ENCODE results near the gene VGLL1.

VGLL1 gene

DNA sequence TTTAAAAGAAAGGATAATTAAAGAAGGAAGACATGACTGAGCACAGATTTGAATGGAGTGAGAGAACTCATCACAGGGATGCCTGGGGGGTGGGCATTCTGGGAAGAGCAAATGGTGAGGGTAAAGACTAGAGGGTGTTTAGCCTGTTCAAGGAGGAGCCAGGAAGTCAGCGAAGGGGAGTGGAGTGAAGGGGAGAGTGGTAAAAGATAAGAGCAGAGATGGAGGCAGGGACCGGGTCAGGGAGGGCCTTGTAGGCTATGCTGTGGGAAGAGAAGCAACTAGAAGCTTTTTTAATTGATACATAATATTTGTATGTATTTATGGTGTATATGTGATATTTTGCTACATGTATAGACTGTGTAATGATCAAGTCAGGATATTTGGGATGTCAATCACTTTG is 2.2 kb upstream of the VGLL1 start:
- Histone ChIP-seq H3K9ac (ENCODE audit: low read depth, low read length) (no peak overlapping the region), H3K4me1 (ENCODE audit: insufficient read depth, low read length) (no peaks in the 10 kb centered on the region), H3K36me3 (ENCODE audit: insufficient read depth, low read length) (no peaks in the 10 kb centered on the region), H3K9me3 (ENCODE audit: control insufficient read depth, insufficient read depth, low read length) (no peaks in the 10 kb centered on the region)

DNA sequence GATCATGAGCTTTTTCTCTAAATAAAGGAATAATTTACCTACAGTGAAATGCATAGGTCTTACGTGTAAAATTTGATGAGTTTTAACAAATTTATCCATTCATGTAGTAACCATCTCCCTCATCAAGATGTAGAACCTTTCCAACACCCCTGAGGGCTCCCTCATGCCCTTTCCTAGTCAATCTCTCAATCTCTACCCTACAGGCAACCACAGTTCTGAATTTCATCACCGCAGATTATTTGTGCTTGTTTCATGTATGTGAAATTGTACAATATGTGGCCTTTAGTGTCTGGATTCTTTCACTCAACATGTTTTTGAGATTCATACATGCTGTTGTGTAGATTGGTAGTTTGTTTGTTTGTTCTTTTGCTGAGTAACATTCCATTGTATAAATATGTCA is 2.1 kb downstream of the VGLL1 start:
- Histone ChIP-seq H3K36me3 (ENCODE audit: insufficient read depth, low read length) (no peaks in the 10 kb centered on the region), H3K4me1 (ENCODE audit: insufficient read depth, low read length) (no peaks in the 10 kb centered on the region), H3K9me3 (ENCODE audit: control insufficient read depth, insufficient read depth, low read length) (no peaks in the 10 kb centered on the region), H3K9ac (ENCODE audit: low read depth, low read length) (no peak overlapping the region)

DNA sequence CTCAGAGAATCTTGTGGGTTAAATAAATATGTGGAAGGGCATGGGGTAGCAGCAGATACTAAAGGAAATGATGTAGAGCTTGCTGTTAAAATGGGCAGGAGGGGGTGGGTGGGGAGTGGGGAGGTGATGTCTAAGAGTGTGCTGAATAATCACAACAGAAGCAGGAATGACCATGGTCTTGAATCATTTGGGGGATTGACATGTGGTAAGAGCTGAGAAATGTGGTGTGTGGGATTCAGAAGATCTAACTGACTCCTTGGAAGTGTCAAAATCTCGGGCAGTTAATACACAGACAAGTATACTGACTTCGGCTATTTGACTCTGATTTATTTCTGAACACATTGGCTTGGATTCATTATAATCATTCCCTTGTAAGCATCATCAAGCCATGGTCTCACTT is 6.8 kb downstream of the VGLL1 start:
- no peaks in the 10 kb centered on the region for H3K4me1 ChIP-seq (ENCODE audit: insufficient read depth, low read length)
- no peaks in the 10 kb centered on the region for H3K9me3 ChIP-seq (ENCODE audit: control insufficient read depth, insufficient read depth, low read length)
- H3K36me3 ChIP-seq (ENCODE audit: insufficient read depth, low read length), result no peaks in the 10 kb centered on the region
- no peak overlapping the region for H3K9ac ChIP-seq (ENCODE audit: low read depth, low read length)

DNA sequence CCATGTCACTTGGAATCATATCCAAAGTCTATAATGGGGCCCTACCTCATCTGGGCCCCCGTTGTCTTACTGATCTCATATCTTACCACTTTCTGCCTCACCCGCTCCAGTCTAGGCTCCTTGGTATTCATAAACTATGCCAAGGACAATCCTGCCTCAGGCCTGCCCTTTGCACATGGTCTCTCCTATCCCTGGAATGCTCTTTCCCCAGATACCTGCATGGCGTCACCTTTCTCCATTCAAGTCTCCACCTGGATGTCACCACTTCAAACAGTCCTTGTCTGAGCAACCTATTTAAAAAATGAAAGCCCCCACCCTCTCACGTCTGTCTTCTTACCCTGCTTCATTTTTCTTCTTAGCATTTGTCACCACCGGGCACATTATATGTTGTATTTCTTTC is 8.2 kb downstream of the VGLL1 start:
- Histone ChIP-seq H3K4me1 (ENCODE audit: insufficient read depth, low read length) (no peaks in the 10 kb centered on the region), H3K9ac (ENCODE audit: low read depth, low read length) (no peak overlapping the region), H3K36me3 (ENCODE audit: insufficient read depth, low read length) (no peaks in the 10 kb centered on the region), H3K9me3 (ENCODE audit: control insufficient read depth, insufficient read depth, low read length) (no peaks in the 10 kb centered on the region)

DNA sequence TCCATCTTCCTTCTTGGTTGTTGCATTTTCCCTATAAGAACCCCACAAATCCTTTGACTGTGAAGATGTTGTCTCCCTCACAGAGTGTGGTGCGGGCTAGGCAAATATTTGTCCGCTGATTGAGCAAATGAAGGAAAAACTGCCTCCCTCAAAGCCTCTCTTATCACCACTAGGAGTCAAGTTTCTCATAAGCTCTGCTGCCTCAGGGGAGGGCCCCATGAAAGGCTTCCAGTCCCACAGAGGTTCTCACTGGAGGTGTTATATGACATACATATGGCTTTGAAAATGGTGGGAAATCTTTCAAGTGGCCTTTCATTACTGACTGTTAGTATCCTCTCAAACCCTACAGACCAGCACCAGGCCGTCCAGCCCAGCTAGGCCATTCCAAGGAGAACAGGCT is 9.3 kb downstream of the VGLL1 start:
- Histone ChIP-seq H3K4me1 (ENCODE audit: insufficient read depth, low read length) (no peaks in the 10 kb centered on the region), H3K9me3 (ENCODE audit: control insufficient read depth, insufficient read depth, low read length) (no peaks in the 10 kb centered on the region), H3K36me3 (ENCODE audit: insufficient read depth, low read length) (no peaks in the 10 kb centered on the region), H3K9ac (ENCODE audit: low read depth, low read length) (no peak overlapping the region)

DNA sequence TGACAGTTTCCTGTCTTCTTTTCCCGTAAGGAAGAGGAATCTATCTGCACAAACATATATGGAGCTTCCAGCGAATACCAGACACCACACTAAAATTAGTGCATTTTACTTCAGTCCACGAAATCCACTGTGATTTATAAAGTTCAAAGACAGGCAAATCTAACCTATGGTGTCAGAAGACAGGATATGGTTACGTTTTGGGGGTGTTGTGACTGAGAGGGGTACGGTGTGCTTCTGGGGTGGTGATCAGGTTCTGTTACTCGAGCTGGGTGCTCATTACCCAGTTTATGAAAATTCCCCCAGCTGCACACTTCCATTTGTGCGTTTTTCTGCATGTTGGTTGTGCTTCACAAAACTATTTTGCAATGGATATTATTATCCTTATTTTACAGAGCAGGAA is 10.3 kb downstream of the VGLL1 start:
- no peaks in the 10 kb centered on the region for H3K36me3 ChIP-seq (ENCODE audit: insufficient read depth, low read length)
- no peaks in the 10 kb centered on the region for H3K4me1 ChIP-seq (ENCODE audit: insufficient read depth, low read length)
- no peaks in the 10 kb centered on the region for H3K9me3 ChIP-seq (ENCODE audit: control insufficient read depth, insufficient read depth, low read length)
- H3K9ac ChIP-seq (ENCODE audit: low read depth, low read length), result no peak overlapping the region

DNA sequence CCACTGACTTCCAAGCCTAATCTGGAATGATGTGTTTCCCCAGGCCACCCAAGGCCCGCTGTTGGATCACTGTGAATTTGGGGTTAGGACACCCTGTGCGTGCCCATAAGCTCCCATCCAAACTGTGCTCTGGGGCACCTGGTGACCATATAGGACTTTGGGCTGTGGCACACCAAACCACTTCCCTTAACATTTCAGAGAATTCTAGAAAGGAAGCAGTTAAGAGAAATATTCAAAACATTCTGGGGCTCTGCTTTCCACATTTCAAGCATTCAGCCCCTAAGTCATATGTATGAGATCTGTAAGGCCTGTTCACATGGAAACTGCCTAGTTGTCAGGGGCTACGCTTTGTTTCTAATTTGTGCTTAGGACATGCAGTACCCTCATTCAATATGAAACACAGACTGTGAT is 14.4 kb downstream of the VGLL1 start:
- Histone ChIP-seq H3K9ac (ENCODE audit: low read depth, low read length) (no peak overlapping the region), H3K36me3 (ENCODE audit: insufficient read depth, low read length) (no peaks in the 10 kb centered on the region), H3K9me3 (ENCODE audit: control insufficient read depth, insufficient read depth, low read length) (no peaks in the 10 kb centered on the region), H3K4me1 (ENCODE audit: insufficient read depth, low read length) (no peaks in the 10 kb centered on the region)

DNA sequence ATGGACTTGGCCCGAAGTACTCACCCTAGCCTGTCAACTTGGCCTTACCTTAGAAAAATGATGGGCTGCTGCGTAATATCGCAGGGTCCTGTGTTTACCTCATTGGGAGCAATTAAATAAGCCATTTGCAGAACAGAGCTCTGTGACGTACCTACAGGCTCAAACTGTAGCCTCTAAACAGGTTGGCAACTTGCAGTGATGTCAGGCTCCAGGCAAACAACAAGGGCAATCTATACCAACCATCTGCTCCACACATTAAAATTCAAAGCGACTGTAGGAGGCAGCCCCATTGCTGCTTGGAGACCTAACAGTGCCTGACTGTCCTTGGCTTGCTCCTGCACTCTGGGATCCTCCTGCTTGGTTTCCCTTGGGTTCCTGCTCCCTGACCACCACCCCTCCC is 17.2 kb downstream of the VGLL1 start:
- Histone ChIP-seq H3K36me3 (ENCODE audit: insufficient read depth, low read length) (no peaks in the 10 kb centered on the region), H3K4me1 (ENCODE audit: insufficient read depth, low read length) (no peaks in the 10 kb centered on the region), H3K9me3 (ENCODE audit: control insufficient read depth, insufficient read depth, low read length) (no peaks in the 10 kb centered on the region), H3K9ac (ENCODE audit: low read depth, low read length) (no peak overlapping the region)

DNA sequence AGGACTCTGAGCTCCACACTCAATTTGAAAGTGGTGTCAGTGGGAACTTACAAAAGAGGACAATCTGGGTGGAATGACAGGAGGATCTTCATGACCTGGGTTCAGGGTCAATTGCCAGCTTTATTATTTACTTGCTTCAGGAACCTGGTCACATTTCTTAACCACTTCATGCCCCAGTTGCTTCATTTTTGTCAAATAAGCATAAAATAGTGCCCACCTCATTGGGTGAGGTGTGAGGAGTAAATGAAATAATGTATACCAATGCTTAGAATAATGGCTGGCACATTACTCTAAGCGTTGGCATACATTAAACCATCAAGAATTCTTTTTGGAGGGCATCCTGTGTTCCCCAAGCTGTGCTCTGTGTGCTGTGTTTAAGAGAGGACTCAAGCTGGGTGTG is 19.4 kb downstream of the VGLL1 start:
- H3K9ac ChIP-seq (ENCODE audit: low read depth, low read length), result no peak overlapping the region
- no peaks in the 10 kb centered on the region for H3K9me3 ChIP-seq (ENCODE audit: control insufficient read depth, insufficient read depth, low read length)
- H3K36me3 ChIP-seq (ENCODE audit: insufficient read depth, low read length), result no peaks in the 10 kb centered on the region
- H3K4me1 ChIP-seq (ENCODE audit: insufficient read depth, low read length), result no peaks in the 10 kb centered on the region

DNA sequence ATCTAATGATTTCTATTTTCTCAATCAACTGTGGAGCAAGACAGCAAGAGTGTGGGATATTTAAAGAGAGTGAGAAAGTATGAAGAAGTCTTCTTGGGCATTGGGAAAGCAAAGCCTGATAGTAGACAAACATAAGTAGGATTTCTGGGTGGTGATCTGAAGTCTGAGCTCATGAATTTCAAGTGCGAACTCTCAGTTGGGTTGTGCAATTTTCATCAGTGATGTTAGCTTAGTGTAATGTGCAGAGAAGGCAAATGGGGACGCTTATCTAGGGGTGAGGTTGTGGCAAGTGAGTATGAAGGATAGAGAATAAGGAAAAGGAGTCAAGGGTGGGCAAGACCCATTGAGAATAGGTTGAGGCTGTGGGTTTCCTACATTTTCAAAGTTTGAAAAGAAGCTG is 23.7 kb downstream of the VGLL1 start:
- Histone ChIP-seq H3K9me3 (ENCODE audit: control insufficient read depth, insufficient read depth, low read length) (no peaks in the 10 kb centered on the region), H3K9ac (ENCODE audit: low read depth, low read length) (no peak overlapping the region), H3K36me3 (ENCODE audit: insufficient read depth, low read length) (no peaks in the 10 kb centered on the region), H3K4me1 (ENCODE audit: insufficient read depth, low read length) (no peaks in the 10 kb centered on the region)

DNA sequence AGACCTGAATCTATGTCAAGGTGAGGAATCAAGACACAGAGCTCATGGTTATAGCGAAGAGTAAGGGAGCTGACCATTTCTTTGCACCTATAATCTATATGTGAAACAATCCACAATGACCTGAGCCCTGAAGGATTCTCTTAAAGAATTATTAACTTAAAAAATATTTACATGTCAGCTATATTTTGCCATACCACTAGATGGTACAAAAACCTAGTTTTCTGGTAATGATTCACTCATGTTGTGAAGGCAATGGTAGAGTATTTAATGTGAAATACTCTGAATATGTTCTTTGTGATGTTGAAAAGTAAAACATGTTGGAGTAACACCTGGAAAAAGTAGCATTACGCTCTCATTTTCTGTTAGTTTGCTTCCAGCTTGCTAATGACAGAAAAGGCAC is 40.0 kb downstream of the VGLL1 start:
- H3K9ac ChIP-seq (ENCODE audit: low read depth, low read length), result no peak overlapping the region

DNA sequence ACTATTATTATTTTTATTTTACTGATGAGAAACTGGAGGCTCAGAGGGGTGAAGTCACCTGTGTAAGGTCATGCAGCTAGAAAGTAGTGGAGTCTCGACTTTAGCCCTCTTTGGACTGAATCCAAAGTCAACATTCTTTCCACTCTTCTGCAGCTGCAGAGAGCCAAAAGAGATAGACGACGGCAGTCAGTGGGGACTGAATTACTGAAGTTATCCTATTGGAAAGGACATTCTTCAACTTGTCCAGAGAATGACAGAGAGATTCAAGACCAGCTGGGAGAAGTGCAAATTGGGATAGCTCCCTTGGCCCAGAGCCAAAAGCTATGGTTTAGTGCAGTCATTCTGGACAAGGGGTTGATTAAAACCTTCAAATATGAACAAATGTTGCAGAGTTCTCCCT is 42.5 kb downstream of the VGLL1 start:
- Histone ChIP-seq H3K4me1 (ENCODE audit: insufficient read depth, low read length) (no peaks in the 10 kb centered on the region), H3K9me3 (ENCODE audit: control insufficient read depth, insufficient read depth, low read length) (no peaks in the 10 kb centered on the region), H3K36me3 (ENCODE audit: insufficient read depth, low read length) (no peaks in the 10 kb centered on the region), H3K9ac (ENCODE audit: low read depth, low read length) (no peak overlapping the region)

More for the DNA sequence above, 40.0 kb downstream of the VGLL1 start:
- H3K4me1 ChIP-seq (ENCODE audit: insufficient read depth, low read length), result no peaks in the 10 kb centered on the region
- H3K36me3 ChIP-seq (ENCODE audit: insufficient read depth, low read length), result no peaks in the 10 kb centered on the region
- no peaks in the 10 kb centered on the region for H3K9me3 ChIP-seq (ENCODE audit: control insufficient read depth, insufficient read depth, low read length)

DNA sequence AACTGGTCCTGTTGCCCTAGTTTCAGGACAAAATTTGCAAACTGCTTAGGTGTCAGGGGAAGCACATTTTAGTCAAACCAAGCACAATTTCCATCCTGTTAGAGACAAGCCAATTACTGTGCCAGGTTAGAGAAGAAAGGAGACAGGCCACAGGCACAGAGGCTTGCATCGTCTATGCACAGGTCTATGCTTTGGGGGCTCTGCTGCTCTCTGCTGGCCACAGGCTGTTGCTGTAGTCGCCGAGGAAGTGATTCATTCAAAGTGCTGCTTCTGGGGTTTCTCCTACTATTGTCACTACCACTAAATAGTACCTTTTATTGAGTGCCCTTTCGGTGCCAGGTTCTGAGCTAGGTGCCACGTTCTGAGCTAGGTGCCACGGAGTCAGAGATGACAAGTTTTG is 45.5 kb downstream of the VGLL1 start:
- Histone ChIP-seq H3K9me3 (ENCODE audit: control insufficient read depth, insufficient read depth, low read length) (no peaks in the 10 kb centered on the region), H3K9ac (ENCODE audit: low read depth, low read length) (no peak overlapping the region), H3K36me3 (ENCODE audit: insufficient read depth, low read length) (no peaks in the 10 kb centered on the region), H3K4me1 (ENCODE audit: insufficient read depth, low read length) (no peaks in the 10 kb centered on the region)

DNA sequence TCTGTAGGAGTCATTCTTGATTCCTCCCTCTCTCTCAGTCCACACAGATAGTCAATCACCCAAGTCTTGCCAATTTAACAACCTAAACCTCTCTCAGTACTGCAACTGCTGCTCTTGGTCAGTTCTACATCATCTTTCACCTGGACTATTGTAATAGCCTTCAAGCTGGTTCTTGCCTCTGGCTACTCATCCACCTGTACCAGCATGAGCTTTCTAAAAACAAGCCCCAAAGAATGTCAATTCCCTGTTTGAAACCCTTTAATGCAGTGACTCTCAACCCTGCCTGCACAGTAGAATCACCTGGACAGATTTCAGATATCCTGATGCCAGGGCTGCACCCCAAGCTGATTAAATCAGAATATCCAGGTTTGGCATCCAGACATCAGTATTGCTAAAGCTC is 48.3 kb downstream of the VGLL1 start:
- Histone ChIP-seq H3K9me3 (ENCODE audit: control insufficient read depth, insufficient read depth, low read length) (no peaks in the 10 kb centered on the region), H3K4me1 (ENCODE audit: insufficient read depth, low read length) (no peaks in the 10 kb centered on the region), H3K9ac (ENCODE audit: low read depth, low read length) (no peak overlapping the region), H3K36me3 (ENCODE audit: insufficient read depth, low read length) (no peaks in the 10 kb centered on the region)

DNA sequence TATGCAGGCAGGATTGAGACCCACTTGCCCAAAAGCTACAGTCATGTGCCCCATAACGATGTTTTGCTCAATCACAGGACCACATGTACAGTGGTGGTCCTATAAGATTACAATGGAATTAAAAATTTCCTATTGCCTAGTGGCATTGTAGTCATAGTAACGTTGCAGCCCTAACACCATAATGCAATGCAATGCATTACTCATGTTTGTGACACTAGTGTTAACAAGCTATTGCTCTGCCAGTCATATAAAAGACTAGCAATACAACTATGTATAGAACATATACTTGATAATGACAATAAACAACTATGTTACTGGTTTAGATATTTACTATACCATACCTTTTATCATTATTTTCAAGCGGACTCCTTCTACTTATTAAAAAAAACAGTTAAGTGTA is 50.6 kb downstream of the VGLL1 start:
- Histone ChIP-seq H3K36me3 (ENCODE audit: insufficient read depth, low read length) (no peaks in the 10 kb centered on the region), H3K9ac (ENCODE audit: low read depth, low read length) (no peak overlapping the region), H3K4me1 (ENCODE audit: insufficient read depth, low read length) (peaks cover 6% of the 10 kb centered on the region), H3K9me3 (ENCODE audit: control insufficient read depth, insufficient read depth, low read length) (no peaks in the 10 kb centered on the region)

DNA sequence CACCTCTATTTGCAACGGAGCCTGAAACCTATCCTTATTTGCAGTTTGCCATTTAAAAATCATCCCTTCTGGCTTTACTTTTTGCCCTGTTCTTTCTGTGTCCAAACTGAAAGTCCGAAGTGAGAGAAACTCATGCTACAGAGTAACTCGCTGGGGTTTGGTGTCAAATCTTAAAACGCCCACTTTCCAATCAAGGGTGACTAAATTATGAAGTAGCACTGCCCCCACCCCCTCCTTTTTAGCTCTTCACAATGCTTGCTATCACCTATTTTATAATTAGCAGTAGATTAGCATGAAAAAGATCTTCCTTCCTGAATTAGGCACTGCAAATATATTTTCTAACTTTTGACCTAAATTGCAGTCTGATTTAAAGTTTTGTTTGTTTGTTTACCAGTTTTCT is 52.5 kb downstream of the VGLL1 start:
- H3K9me3 ChIP-seq (ENCODE audit: control insufficient read depth, insufficient read depth, low read length), result no peaks in the 10 kb centered on the region
- no peaks in the 10 kb centered on the region for H3K36me3 ChIP-seq (ENCODE audit: insufficient read depth, low read length)
- H3K4me1 ChIP-seq (ENCODE audit: insufficient read depth, low read length), result peaks cover 6% of the 10 kb centered on the region
- no peak overlapping the region for H3K9ac ChIP-seq (ENCODE audit: low read depth, low read length)

Measured in ES-I3 (cell line).